ENCODE results near the gene FSD1. TPM values are rescaled to one million over a fixed set of nuclear protein-coding genes. Genes with fewer than 3 reads are reported as not detected.

FSD1 gene
- total RNA-seq, 1 donor from 2014 or later, result 1.5 TPM

- Histone ChIP-seq H3K4me1 (no peaks in the 10 kb centered on the region), H3K36me3 (no peaks in the 10 kb centered on the region), H3K9me3 (no peaks in the 10 kb centered on the region), H3K27ac (no peak overlapping the region), H3K4me3 (no peak overlapping the region), H3K27me3 (peaks cover 19% of the 10 kb centered on the region)
- intact Hi-C loops (cut with DNase I), result no loop called here
- ATAC-seq, result no peak
- no peak for DNase-seq
- no peak for TF ChIP-seq CTCF (IDR thresholded peaks at IDR 0.05)
Measured at GRCh38 chr19:4291184-4291732, 13.1 kb upstream of the FSD1 start.

- Histone ChIP-seq H3K36me3 (no peaks in the 10 kb centered on the region), H3K9me3 (no peaks in the 10 kb centered on the region), H3K4me3 (no peak overlapping the region), H3K27ac (no peak overlapping the region), H3K27me3 (peaks cover 23% of the 10 kb centered on the region), H3K4me1 (no peaks in the 10 kb centered on the region)
- intact Hi-C loops (cut with DNase I), result no loop called here
- no peak for ATAC-seq
- no peak for TF ChIP-seq CTCF (IDR thresholded peaks at IDR 0.05)
- no peak for DNase-seq
Measured at GRCh38 chr19:4292515-4292914, 11.9 kb upstream of the FSD1 start.

- Histone ChIP-seq H3K27me3 (peaks cover 19% of the 10 kb centered on the region), H3K36me3 (no peaks in the 10 kb centered on the region), H3K27ac (no peak overlapping the region), H3K4me1 (no peaks in the 10 kb centered on the region), H3K4me3 (no peak overlapping the region), H3K9me3 (no peaks in the 10 kb centered on the region)
- TF ChIP-seq CTCF (IDR thresholded peaks at IDR 0.05), result no peak
- intact Hi-C loops (cut with DNase I), result no loop called here
- DNase-seq, result no peak
- ATAC-seq, result no peak
Measured at GRCh38 chr19:4294389-4294788, 10.0 kb upstream of the FSD1 start.

GRCh38 chr19:4295972-4296771, 8.2 kb upstream of the FSD1 start:
- Histone ChIP-seq H3K4me3 (no peak overlapping the region), H3K27me3 (peaks cover 19% of the 10 kb centered on the region), H3K9me3 (no peaks in the 10 kb centered on the region), H3K36me3 (no peaks in the 10 kb centered on the region), H3K4me1 (no peaks in the 10 kb centered on the region), H3K27ac (no peak overlapping the region)
- ATAC-seq (peak; percentile 34), DNase-seq (no peak)
- TF ChIP-seq CTCF (IDR thresholded peaks at IDR 0.05), result no peak
- intact Hi-C loops (cut with DNase I), result no loop called here

GRCh38 chr19:4297901-4298809, 6.2 kb upstream of the FSD1 start:
- no peak overlapping the region for H3K27ac ChIP-seq
- H3K27me3 ChIP-seq, result peaks cover 19% of the 10 kb centered on the region
- H3K36me3 ChIP-seq, result no peaks in the 10 kb centered on the region
- no peak for TF ChIP-seq CTCF (IDR thresholded peaks at IDR 0.05)
- H3K9me3 ChIP-seq, result no peaks in the 10 kb centered on the region
- DNase-seq (no peak), ATAC-seq (peak; percentile 18)
- H3K4me3 ChIP-seq, result no peak overlapping the region
- intact Hi-C loops (cut with DNase I), result no loop called here
- no peaks in the 10 kb centered on the region for H3K4me1 ChIP-seq
